GM19193 (cell line): ENCODE measurements around the gene TTC17.

Experiments used
- POLR2A ChIP-seq: IDR thresholded peaks from 4 replicates; pipeline ENCODE4 v1.6.1; 2011; ENCODE audit not compliant: insufficient read depth, insufficient read length; ENCODE audit errors: extremely low read depth

The TTC17 gene

GRCh38 chr11:43367382-43368178 lies 8.9 kb downstream of the TTC17 start:
- no peak for TF ChIP-seq POLR2A

- no peak for TF ChIP-seq POLR2A
Measured at GRCh38 chr11:43376065-43376464, 17.3 kb downstream of the TTC17 start.

DNA sequence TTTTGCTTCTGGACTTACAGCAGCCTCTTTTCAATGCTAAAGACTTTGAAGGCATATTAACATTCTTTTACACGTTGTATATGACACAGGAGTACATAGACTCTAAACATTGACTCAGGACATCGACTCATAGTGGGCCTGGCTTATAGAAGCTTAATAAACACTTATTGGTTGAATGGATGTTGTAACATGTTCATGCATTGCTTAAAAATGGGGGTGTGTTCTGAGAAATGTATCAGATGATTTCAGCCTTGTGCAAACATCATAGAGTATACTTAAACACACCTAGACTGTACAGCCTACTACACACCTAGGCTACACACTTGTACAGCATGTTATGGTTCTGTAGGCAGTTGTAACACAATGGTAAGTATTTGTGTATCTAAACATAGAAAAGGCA lies 17.9 kb downstream of the TTC17 start:
- TF ChIP-seq POLR2A, result no peak

DNA sequence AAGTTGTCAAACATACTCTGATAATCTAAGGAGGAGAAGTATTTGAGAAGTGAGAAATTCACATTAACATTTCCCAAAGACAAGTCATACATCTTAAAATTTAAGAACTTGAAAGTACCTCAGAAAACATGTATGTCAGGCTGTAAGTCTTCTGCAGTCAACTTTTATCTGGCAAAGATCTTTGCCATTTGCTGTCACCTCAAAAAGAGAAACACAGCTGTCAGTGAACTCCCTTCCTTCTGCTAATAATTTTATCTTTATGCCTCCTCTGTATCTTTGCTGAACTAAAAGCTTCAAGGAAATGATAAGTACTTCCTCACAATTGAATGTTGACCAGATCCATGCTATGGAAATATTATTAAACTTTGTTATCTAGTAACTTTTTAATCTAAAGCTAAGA lies 18.7 kb downstream of the TTC17 start:
- no peak for TF ChIP-seq POLR2A

GRCh38 chr11:43378897-43379296 lies 20.2 kb downstream of the TTC17 start:
- TF ChIP-seq POLR2A, result no peak

GRCh38 chr11:43381802-43382201 lies 23.1 kb downstream of the TTC17 start:
- no peak for TF ChIP-seq POLR2A

- TF ChIP-seq POLR2A, result no peak
Measured at GRCh38 chr11:43382614-43383013, 23.9 kb downstream of the TTC17 start.

DNA sequence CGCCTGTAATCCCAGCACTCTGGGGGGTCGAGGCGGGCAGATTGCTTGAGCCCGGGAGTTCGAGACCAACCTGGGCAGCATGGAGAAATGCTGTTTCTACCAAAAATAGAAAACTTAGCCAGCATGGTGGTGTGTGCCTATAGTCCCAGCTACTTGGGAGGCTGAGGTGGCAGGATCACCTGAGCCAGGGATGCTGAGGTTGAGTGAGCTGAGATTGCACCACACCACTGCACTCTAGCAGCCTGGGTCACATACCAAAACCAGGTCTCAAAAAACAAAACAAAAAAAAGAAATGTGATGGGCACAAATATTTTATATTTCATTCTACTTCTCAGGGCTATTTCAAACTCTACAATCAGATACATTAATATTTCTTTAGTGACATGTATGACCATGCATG lies 25.7 kb downstream of the TTC17 start:
- no peak for TF ChIP-seq POLR2A

GRCh38 chr11:43392713-43393112 lies 34.0 kb downstream of the TTC17 start:
- no peak for TF ChIP-seq POLR2A

DNA sequence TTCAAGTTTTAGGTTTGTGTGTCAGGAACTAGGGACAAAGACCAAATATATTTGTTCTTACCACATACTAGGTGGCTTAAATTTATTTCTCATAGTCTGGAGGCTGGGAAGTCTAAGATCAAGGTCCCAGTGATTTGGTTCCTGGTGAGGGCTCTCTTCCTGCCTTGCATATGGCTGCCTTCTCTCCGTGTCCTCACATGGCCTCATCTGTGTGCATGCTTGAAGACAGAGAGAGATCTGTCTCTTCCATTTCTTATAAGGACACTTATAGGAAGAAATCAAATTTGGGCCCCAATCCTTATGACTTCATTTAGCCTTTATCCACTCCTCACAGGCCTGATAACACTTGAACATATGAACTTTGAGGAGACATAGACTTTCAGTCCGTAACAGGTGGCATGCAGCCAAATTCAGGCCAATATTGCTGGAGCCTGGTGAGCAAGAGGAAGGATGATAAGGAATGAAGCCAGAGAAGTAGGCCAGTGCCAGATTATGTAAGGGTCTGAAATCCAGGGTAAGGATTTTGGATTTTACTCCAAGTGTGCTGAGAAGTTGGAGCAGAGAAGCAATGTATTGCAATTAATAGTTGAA lies 35.1 kb downstream of the TTC17 start:
- TF ChIP-seq POLR2A, result no peak

- no peak for TF ChIP-seq POLR2A
Measured at GRCh38 chr11:43396617-43397016, 37.9 kb downstream of the TTC17 start.

DNA sequence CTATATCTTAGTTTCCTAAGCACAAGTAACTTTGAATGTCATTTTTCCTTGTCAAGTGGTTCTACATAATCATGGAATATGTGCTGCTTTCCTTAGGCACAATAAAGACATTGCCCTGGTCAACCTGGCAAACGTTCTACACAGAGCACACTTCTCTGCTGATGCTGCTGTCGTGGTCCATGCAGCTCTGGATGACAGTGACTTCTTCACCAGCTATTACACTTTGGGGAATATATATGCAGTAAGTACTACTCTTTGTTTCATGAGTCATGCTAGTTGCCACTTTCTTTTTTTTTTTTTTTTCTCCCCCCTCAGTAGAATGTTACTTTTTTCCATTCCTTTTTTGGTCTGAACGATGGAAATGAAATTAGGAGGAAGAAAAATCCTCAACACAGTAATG lies 38.5 kb downstream of the TTC17 start:
- TF ChIP-seq POLR2A, result no peak

DNA sequence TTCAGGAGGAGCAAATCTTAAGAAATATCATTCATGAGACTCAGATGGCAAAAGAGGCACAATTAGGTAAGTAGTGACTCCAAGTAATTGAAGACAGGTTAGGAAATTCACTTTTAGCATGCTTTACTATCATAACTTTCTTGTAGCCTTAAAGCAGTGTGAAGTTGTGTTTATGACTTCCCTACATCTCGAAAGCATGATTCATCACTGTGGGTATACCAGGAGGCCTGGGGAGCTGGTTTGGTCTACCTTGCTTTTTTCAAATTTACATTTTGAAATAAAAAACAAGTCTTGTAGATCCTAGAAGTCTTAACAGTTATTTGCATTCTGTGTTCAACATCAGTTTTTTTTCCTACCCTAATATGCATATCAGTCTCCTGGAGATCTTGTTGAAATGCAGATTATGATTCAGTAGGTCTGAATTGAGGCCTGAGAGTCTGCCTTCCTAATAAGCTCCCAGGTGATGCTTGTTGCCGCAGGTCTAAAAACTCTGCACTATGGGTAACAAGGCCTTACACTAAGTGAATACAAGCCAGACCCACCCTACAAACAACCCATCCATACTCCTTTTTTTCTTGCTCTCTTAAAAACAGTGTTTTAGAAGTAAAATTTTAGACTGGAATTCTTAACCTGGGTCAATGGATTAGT lies 41.4 kb downstream of the TTC17 start:
- TF ChIP-seq POLR2A, result no peak

DNA sequence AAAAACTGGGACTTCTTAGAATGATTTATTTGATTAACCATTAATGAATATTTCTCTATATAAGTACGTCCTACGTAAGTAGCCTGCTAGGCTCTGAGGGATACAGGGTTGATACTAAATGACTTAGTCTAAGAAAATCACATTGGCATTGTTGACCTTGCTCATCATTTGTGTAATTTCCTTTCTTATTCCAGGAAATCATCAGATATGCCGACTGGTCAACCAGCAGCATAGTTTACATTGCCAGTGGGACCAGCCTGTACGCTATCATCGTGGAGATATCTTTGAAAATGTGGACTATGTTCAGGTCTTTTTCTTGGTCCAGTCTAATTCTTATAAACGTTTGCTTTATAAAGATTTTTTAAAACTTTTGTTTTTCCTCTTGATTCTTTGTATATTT lies 42.5 kb downstream of the TTC17 start:
- no peak for TF ChIP-seq POLR2A

GRCh38 chr11:43403357-43404231 lies 44.9 kb downstream of the TTC17 start:
- TF ChIP-seq POLR2A, result no peak
